Activated CD8-positive, alpha-beta memory T cell treated with anti-CD3 and anti-CD28 coated beads for 1 hour (primary cell): ENCODE data around the gene GJC1.
"Not testable (repeated sequence)": the region's sequence is repeated elsewhere in the genome, so short reads cannot be mapped to it uniquely, and the experiment has no call there.

ENCODE experiments used
- DNase-seq, 2 donors: peaks; one replicate each; pipeline ENCODE4 v3.0.0-alpha.2; 2020; ENCODE audit warnings: low read depth in 1 of 2; ENCODE audit errors: extremely low read depth in 1 of 2

GJC1 gene

DNA sequence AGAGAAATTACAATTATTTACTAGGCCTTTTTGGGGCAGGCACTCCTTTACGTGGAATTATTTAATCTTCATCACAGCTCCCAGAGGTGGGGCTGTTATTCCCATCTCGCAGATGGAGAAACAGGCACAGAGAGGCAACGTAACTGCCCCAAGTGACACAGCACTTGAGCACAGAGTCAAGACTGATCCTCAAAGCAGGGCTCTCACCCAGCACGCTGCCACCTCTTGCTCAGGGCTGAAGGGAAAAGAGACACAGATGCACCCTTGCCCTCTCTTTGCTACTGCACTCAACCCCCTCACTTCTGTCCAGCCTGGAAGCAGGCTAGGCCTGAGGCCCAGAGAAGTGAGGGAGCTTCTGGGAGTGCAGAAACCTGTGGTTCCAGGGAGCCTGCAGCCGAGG is 66.9 kb downstream of the GJC1 start:
- no peak for DNase-seq

DNA sequence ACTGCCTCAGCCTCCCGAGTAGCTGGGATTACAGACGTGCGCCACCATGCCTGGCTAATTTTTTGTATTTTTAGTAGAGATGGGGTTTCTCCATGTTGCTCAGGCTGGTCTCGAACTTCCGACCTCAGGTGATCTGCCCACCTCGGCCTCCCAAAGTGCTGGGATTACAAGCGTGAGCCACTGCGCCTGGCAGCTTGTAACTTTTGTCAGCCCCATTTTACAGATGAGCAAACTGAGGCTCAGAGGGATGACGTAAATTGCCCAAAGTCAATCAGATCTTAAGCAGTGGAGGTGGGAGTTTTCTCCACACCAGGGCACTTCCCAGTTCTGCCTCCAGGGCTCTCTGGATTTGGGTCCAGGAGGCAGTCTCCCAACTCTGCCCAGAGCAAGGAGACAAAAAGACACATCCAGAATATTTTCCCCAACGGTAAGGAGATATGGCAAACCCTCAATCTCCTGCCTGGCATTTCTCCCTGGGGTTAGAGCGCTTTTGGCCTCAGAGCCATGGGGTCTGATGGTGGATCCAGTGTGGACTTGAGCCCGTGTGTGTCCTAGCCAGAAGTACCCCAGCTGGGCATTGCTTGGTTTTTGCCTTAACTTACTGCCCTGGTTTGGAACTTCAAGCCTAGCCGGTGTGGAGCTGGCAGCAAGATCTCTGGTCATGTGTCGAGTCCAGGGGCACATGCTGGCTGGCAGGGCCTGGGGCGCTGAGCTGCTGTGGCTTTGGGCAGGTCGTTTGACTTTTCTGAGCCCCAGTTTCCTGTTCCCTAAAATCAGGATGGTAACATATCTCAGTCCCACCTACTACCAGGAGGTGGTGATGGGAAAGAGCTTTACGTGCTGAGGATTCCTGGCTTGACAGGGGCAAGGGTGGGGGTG is 67.9 kb downstream of the GJC1 start:
- DNase-seq = no peak

DNA sequence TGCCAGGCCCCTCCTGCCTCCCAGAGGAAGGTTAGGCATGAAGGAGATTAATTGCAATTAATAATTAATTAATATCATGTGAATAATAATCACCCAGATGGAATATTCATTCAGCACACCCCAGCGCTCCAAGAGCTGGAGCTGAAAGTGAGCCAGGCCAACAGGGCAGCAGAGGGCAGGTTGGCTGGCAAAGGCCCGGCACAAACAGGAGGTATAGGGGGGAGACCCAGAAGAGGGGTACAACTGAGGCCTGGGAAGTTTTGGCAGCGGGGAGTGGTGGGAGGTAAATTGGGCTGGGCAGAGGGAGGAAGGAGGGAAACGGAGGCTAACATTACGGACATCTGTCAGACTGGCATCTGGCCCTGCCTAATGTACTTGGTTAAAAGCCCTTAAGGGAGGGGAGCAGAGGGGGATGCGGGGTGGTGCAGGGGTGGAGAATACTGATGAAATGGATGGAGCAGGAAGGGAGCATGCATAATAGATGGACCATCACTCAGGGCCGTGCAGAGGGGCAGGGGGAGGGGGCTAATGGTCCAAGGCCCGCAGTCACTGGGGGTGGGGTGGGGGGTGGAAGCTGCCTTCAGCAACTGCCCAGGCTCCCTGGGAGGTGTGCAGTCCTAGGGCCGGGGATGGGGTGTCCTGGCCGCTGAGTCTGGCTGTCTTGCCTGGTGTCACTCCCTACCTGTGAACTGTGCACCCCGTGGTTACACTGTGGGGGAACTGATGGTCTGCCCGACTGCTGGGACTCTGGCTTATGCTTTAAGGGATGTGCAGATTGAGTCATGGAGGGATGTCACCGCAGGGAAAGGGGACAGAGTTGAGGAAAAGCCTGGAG is 69.4 kb downstream of the GJC1 start:
- DNase-seq = no peak

DNA sequence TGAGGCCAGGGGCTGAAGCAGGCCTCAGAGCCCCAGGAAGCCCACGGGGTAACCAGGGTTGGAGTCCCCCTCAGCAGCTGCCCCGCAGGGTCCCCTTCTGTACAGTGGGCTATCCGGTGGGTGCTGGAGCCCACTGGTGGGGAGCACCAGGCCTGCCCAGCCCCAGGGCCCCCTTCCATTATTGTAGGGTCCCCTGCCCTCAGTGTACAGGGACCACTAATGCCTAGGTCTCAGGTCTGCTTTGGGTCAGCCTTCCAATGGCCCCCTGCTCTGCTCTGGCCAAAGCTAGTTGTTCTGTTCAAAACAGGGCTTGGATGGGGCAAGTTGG is 70.2 kb downstream of the GJC1 start:
- DNase-seq = no peak

DNA sequence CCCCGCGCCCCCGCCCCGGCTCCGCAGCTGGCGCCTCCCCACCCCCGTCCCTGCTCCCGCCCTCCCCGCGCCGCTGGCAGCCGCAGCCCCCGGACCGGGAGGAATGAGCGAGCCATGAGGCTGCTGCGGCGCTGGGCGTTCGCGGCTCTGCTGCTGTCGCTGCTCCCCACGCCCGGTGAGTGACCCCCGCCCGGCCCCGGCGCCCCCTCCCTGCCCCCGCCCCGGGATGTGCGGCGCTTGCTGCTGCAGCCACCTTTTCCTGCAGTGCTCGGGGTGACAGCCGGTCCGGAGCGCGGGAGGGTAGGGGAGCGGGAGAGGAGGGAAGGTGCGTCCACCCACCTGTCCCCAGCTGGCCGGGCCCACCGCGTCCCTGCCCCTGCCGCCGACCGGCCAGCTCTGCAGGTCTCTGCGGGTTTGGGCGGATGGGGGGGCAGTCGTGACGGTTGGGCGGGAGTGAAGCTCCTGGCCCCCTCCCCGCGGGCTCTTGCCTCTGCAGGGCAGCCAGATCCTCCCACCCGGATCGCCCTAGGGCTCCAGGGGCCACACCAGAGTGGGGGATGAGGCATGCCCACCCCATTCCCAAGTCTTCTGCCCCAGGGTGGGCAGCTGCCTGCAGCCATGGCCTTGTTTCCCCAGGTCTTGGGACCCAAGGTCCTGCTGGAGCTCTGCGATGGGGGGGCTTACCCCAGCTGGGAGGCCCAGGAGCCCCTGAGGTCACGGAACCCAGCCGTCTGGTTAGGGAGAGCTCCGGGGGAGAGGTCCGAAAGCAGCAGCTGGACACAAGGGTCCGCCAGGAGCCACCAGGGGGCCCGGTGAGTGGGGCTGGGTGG is 70.8 kb downstream of the GJC1 start:
- DNase-seq = no peak

DNA sequence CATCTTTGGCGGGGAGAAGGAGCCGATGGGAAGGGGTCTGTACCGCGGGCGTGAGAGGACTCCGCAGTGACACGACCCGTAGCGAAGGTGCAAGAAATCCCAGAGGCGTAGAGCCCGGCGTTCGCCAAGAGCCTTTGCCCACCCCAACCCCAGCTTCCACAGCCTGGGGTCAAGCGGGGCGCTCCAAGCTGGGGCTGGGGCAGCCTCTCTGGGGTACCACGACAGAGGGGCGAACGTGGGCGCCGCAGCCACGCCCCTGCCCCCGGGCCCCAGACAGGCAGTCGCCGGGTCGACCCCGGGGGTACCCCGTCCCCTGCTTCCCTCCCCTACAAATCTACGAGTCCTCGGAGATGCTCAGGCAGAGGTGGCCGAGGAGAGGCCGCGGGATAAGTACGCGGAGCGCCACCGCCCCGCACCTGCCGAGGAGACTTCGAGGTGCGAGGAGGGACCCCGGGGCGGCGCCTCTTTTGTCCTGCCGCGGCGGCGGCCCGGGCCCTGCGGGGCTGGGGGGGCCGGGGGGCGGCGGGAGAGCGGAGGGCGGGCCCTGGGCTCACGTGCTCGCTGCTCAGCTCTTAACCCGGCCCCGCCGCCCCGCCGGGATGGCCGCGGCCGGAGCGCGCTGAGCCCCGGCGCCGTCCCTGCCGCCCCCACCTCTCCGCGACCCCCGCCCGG is 71.5 kb downstream of the GJC1 start, which contains the start of gene ADAM11:
TSS of gene ADAM11 (plus strand) at position 575 of the 672 bp plus-strand sequence. CDS start 212 bp downstream, outside the sequence.
- DNase-seq = no peak

DNA sequence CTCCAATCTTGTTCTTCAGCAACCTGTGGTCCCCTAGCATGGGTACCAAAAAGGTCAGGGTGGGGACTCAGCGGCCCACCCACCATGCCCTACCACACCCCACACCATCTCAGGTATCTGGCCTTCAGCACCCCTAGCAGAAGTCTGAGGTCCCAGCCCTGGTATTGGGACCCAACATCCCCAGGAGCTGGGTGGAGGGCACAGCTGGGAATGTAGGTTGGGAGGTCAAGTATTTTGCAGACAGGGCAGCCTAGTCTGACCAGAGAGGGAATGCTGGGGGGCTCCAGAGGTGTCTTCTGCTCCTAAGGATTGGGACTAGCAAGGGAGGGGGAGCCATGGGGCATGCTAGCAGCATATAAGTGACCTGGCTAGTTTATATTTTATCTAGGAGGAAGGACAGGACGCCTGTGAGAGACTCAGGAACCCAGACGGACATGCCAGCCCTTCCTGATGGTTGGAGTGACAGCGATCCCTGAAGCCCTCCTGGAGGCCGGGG is 72.1 kb downstream of the GJC1 start:
- no peak for DNase-seq

DNA sequence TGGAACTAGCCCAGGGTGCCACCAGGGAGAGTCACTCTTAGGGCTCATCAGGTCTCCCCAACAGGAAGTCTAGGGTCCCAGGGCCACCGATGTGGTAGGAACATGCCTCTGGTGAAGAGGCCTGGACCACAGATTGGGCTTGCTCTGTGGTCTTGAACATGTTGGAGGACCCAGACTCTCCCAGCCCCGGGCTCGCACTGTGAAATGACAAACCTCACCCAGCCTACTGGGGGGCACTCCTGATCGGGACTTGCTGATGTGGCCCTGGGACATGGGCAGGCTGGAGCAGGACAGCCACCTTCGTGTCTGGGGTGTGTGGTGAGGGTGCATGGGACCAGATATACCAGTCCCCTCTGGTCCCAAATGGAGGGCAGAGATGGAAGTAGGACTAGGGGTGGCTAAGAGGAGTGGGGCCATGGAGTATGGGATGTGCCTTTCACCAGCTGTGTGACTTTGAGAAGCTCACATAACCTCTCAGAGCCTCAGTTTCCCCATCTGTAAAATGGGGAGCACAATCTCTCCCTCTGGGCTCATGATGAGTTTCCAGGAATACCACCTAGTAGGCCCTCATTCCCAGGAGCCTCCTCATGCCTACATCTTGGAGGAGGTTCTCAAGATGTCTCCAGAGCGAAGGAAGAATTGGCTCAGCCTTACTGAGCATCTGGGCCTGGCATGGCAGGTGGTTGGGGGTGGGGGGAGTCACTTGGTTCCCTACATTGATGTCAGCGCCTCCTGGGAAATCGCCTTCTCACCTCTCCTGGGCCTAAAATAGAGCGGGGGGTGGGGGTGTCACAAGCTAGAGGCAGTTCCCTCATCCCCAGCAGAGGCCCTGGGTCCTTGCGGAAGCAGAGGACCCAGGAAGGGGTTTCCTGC is 72.8 kb downstream of the GJC1 start:
- DNase-seq = no peak

DNA sequence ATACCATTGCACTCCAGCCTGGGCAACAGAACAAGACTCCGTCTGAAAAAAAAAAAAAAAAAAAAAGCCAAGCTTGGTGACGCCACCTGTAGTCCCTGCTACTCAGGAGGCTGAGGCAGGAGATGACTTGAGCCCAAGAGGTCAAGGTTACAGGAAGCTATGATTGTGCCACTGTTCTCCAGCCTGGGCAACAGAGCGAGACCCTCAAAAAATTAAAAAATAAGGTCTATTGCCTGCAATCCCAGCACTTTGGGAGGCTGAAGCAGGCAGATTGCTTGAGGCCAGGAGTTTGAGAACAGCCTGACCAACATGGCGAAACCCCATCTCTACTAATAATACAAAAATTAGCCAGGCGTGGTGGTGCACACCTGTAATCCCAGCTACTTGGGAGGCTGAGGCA is 74.9 kb downstream of the GJC1 start:
- DNase-seq = not testable (repeated sequence)

DNA sequence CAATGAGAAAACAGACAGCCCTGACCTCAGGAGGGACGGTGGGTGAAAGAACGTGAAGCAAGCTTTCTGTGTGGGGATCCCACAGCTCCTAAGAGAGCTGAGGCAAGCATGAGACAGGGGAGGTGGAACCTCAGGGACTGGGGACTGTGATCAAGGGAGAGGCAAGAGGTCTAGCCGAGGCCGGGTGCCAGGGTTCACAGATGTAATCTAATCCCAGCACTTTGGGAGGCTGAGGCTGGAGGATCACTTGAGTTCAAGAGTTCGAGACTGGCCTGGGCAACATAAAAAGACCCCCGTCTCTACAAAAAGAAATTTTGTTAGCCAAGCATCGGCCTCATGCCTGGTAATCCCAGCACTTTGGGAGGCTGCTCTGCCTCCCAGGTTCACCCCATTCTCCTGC is 75.8 kb downstream of the GJC1 start:
- DNase-seq = no peak

DNA sequence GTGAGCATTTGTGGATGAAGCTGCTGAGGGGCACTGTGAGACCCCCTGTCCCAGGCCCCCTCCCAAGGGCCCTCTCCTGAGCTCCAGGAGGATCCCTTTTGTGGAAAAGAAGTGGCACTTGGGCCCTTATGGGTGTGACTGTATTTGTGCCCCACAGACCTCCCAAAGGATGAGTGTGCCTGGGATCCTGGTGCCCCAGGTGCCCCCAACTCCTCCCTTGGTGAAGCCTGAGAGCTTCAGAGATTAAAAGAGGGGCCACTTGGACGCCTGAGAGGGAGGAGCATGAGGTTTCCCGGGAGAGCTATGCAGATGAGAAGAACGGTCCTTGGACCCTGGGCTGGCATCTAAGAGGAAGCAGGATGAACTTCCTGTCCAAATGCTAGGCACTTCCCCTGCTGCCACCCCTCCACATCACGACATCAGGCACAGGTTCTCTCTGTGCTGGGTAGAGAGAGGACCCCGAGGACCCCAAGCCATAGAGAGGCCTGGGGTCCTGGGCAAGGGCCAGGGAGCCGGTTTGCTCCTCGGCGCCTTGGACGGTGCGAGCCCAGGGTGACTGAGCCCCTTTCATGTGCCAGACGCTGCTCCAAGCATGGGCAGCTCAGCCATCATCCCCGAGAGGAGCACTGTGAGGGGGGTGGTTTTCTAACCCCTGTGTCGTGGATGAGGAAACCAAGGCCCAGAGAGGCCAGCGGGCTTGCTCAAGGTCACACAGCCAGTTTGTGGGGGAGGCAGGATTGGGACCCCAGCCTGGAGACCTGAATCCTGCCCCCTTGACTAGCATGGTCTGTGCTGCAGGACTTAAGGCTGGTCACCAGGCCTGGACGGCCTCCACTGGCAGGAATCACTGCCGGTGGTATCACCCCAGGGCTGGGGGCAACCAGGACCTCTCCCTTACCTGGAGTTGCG is 76.9 kb downstream of the GJC1 start:
- no peak for DNase-seq

DNA sequence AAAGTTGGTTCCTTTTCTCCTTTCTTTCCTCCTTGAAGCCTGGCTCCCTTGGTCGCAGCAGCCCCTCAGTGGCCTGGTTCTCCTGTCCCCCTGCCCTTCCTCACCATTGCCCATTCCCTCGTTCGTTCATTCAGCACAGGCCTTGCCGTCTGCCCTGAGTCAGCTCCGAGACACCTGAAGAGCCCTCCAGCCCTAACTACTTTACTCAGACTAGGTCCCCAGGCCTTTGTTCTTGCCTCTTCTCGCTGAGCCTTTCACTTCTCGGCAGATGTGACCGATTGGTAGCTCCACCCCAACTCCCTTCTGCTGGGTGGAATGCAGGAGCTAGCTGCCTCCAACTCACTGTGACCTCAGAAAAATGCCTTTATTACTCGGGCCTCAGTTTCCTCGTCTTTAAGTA is 78.3 kb downstream of the GJC1 start:
- DNase-seq = no peak

DNA sequence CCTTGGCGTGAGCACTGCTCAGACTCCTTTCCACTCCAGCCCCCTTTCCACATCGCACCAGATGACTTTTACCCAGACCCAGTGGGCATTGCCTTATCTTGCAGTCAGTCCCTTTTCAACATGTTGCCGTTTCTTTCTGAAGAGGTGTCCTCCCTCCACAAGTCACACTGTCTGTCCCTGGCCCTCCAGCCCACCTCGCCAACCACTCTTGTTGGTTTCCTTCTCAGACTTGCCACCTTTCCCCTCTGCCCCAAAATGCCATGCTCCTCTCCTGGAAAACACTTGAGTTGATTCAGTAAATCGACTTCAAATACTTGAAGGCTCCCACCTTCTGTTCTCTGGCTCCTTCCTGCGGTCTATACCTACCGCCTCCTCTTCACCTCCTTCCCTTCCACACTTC is 78.8 kb downstream of the GJC1 start:
- no peak for DNase-seq

DNA sequence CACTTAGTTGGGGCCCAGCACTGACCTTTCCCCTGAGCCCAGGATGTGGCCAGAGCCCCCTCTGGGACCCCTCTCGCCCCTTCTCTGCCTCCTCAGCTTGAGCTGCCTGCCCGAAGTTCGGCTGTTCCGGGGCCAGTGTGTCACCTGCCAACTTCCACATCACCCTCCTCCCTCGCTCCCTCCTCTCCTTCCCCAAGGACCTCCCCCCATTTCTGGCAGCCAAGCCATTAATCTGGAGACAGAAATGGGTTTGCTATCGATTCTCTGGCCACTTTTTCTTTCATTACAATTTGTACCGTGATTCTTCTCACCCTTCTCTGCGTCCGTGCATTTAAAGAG is 80.1 kb downstream of the GJC1 start:
- no peak for DNase-seq

DNA sequence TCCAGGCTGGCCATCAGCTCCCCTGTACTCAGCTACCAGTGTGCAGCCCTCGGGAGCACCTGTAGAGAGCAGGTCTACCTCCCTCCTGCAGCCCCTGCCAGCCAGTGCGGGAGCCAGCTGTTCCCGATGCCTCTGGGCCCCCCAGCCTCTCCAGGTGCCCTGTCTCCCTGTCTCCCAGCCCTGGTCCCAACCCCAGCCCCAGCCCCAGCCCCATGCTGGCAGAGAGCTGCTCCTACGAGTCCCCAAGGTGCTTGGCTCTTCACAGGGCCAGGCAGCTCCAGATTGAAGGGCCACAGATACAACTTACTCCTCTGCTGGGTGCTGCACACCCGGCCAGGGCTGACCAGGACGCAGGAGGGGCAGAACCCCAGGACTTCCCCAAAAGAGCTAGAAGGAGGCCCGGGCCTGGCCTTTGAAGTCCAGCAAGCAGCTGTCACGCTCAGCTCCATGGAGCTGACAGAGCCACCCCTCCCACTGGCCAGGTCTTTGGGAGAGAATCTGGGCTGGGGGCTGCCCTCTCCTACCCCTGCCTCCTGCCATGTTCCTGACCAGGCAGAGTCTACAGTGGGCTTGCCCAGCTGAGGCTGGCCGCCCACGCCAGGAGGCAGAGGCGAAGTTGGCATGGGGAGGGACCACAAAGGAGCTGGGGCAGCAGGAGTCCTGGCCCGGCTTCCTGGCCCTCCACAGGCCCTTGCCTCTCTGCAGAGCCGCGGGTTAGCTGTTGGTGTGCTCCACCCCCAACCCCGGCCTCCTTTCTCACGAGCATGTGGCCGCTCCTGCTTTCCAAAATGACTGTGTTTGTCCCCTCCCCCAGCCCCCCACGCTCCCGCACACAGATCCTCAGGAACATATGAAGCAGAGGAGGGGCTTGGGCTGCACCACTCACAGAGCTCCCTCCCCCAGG is 80.8 kb downstream of the GJC1 start:
- no peak for DNase-seq
